GM12874 (cell line): ENCODE results near the gene FOXP1.

Experiments
- TF ChIP-seq, protein P1 (sequence below): IDR thresholded peaks from 2 replicates; pipeline ENCODE4 v1.5.1; 2011; ENCODE audit warnings: low read depth, mild to moderate bottlenecking, control low read depth, low read length, moderate library complexity; ENCODE audit not compliant: insufficient read depth

Gene FOXP1

GRCh38 chr3:71384388-71384787, 199.1 kb downstream of the FOXP1 start:
- TF ChIP-seq, protein P1, sequence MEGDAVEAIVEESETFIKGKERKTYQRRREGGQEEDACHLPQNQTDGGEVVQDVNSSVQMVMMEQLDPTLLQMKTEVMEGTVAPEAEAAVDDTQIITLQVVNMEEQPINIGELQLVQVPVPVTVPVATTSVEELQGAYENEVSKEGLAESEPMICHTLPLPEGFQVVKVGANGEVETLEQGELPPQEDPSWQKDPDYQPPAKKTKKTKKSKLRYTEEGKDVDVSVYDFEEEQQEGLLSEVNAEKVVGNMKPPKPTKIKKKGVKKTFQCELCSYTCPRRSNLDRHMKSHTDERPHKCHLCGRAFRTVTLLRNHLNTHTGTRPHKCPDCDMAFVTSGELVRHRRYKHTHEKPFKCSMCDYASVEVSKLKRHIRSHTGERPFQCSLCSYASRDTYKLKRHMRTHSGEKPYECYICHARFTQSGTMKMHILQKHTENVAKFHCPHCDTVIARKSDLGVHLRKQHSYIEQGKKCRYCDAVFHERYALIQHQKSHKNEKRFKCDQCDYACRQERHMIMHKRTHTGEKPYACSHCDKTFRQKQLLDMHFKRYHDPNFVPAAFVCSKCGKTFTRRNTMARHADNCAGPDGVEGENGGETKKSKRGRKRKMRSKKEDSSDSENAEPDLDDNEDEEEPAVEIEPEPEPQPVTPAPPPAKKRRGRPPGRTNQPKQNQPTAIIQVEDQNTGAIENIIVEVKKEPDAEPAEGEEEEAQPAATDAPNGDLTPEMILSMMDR: no peak

- TF ChIP-seq, protein P1: peak; percentile 15; the same call in 1 of the 2 replicates
These were observed 203.4 kb downstream of the FOXP1 start for GRCh38 chr3:71380096-71380495.

DNA sequence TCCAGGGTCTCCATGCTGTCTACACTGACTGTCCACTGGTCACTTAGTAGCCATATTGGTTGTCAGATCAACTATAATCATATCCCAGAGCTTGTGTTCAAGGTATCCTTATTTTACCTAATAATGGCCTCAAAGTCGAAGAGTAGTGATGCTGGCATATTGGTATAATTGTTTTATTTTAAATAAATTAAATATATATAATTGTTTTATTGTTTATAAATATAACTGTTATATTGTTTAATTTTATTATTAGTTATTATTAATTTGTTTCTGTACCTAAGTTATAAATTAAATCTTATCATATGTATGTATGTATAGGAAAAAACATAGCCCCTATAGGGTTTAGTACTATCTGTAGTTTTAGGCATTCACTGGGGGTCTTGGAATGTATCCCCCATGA, 205.0 kb downstream of the FOXP1 start:
- TF ChIP-seq, protein P1: no peak

DNA sequence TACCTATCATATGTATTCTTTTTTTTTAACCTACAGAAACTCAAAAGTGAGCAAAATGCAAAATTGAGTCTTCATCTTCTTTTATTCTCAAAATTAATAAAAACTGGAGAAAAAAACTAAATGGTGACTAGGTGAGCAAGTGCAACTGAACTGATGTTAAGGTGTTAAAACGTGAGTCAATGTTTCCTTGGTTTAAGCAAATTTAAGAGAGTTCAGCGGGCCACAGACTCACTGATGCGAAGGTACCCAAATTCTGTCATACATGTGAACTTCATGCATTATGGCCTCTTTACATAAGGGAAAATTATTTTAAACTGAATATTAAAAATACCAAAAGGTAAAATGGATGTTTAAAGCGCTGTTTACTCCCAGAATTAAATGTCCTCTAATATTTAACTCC, 206.6 kb downstream of the FOXP1 start:
- TF ChIP-seq, protein P1: no peak

- TF ChIP-seq, protein P1: no peak
These were observed 207.0 kb downstream of the FOXP1 start for GRCh38 chr3:71376503-71376902.

DNA sequence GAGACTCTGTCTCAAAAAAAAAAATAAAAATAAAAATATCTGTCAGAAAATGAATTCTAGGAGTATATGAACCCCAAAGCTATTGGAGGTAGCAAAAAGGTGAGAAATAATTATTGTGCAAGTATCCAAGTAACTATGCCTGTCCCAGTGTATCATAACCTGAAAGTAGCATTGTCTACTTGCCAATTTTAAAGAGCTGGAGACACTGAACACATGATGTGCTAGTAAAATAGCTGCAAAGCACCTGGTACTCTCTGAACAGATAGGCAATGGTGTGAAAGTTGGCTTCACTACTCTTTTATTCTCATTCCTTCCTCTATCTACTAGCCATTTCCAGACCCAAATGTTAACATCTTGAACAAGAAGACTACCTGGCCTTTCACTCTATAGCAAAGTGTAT, 208.9 kb downstream of the FOXP1 start:
- TF ChIP-seq, protein P1: no peak

GRCh38 chr3:71372911-71373637, 210.5 kb downstream of the FOXP1 start:
- TF ChIP-seq, protein P1: no peak
